HEK293 (cell line): Measurements from ENCODE around the gene PPP1R12C.

Experiments used
- GLIS1 ChIP-seq: fragments of 450-650 bp; formaldehyde crosslinking; IDR thresholded peaks from 2 replicates; pipeline ENCODE4 v1.5.1; 2016; ENCODE audit warnings: missing biosample characterization, missing genetic modification characterization
- KLF16 ChIP-seq: fragments of 450-650 bp; formaldehyde crosslinking; IDR thresholded peaks from 2 replicates; pipeline ENCODE4 v1.5.1; 2017; ENCODE audit warnings: missing biosample characterization, missing genetic modification characterization
- PRDM1 ChIP-seq: fragments of 450-650 bp; formaldehyde crosslinking; IDR thresholded peaks from 2 replicates; pipeline ENCODE4; 2016; ENCODE audit warnings: missing biosample characterization, missing genetic modification characterization
- SETDB1 ChIP-seq: IDR thresholded peaks from one replicate; pipeline ENCODE4 v1.6.1; 2017; ENCODE audit warnings: mild to moderate bottlenecking, low read length, moderate library complexity, mixed read lengths; ENCODE audit not compliant: insufficient read length
- SP2 ChIP-seq: fragments of 450-650 bp; formaldehyde crosslinking; IDR thresholded peaks from 2 replicates; pipeline ENCODE4 v1.5.1; 2016; ENCODE audit warnings: missing biosample characterization, missing genetic modification characterization
- SP3 ChIP-seq: fragments of 450-650 bp; formaldehyde crosslinking; IDR thresholded peaks from 2 replicates; pipeline ENCODE4 v1.5.1; 2016; ENCODE audit warnings: missing biosample characterization, missing genetic modification characterization
- TCF7L2 ChIP-seq: IDR thresholded peaks from 2 replicates; pipeline ENCODE4 v1.6.1; 2011; ENCODE audit warnings: low read depth, mild to moderate bottlenecking, inconsistent platforms, low read length, moderate library complexity, borderline replicate concordance
- TSHZ1 ChIP-seq: fragments of 450-650 bp; formaldehyde crosslinking; IDR thresholded peaks from 2 replicates; pipeline ENCODE4 v1.5.1; 2016; ENCODE audit warnings: missing biosample characterization, missing genetic modification characterization, borderline replicate concordance
- ZBTB1 ChIP-seq: fragments of 450-650 bp; formaldehyde crosslinking; IDR thresholded peaks from 2 replicates; pipeline ENCODE4 v1.5.1; 2016; ENCODE audit warnings: missing biosample characterization, missing genetic modification characterization
- ZBTB11 ChIP-seq: fragments of 450-650 bp; formaldehyde crosslinking; conservative IDR thresholded peaks from 2 replicates; pipeline ENCODE4 v1.5.1; 2016; ENCODE audit warnings: low read depth, missing biosample characterization, missing genetic modification characterization
- ZBTB17 ChIP-seq: fragments of 450-650 bp; formaldehyde crosslinking; IDR thresholded peaks from 2 replicates; pipeline ENCODE4 v1.5.1; 2016; ENCODE audit warnings: missing biosample characterization, missing genetic modification characterization
- ZBTB21 ChIP-seq: fragments of 450-650 bp; formaldehyde crosslinking; IDR thresholded peaks from 2 replicates; pipeline ENCODE4 v1.5.1; 2017; ENCODE audit warnings: missing biosample characterization, missing genetic modification characterization
- ZBTB48 ChIP-seq: fragments of 450-650 bp; formaldehyde crosslinking; IDR thresholded peaks from 2 replicates; pipeline ENCODE4 v1.5.1; 2016; ENCODE audit warnings: missing biosample characterization, missing genetic modification characterization
- ZNF2 ChIP-seq: fragments of 450-650 bp; formaldehyde crosslinking; IDR thresholded peaks from 2 replicates; pipeline ENCODE4 v1.5.1; 2016; ENCODE audit warnings: missing biosample characterization, missing genetic modification characterization
- ZNF221 ChIP-seq: fragments of 450-650 bp; formaldehyde crosslinking; IDR thresholded peaks from 2 replicates; pipeline ENCODE4 v1.5.1; 2017; ENCODE audit warnings: missing biosample characterization, missing genetic modification characterization, borderline replicate concordance
- ZNF248 ChIP-seq: fragments of 450-650 bp; formaldehyde crosslinking; IDR thresholded peaks from 2 replicates; pipeline ENCODE4 v1.5.1; 2017; ENCODE audit warnings: missing biosample characterization, missing genetic modification characterization
- ZNF335 ChIP-seq: fragments of 450-650 bp; formaldehyde crosslinking; conservative IDR thresholded peaks from 2 replicates; pipeline ENCODE4 v1.5.1; 2016; ENCODE audit warnings: missing biosample characterization, missing genetic modification characterization
- ZNF416 ChIP-seq: fragments of 450-650 bp; formaldehyde crosslinking; IDR thresholded peaks from 2 replicates; pipeline ENCODE4 v1.5.1; 2016; ENCODE audit warnings: missing biosample characterization, missing genetic modification characterization
- ZNF423 ChIP-seq: fragments of 450-650 bp; formaldehyde crosslinking; IDR thresholded peaks from 2 replicates; pipeline ENCODE4 v1.5.1; 2016; ENCODE audit warnings: missing biosample characterization, missing genetic modification characterization
- ZNF549 ChIP-seq: fragments of 450-650 bp; IDR thresholded peaks from 2 replicates; pipeline ENCODE4 v1.5.1; 2018; ENCODE audit warnings: missing biosample characterization, missing genetic modification characterization, mild to moderate bottlenecking, inconsistent platforms, moderate library complexity
- ZXDB ChIP-seq: fragments of 450-650 bp; formaldehyde crosslinking; IDR thresholded peaks from 2 replicates; pipeline ENCODE4 v1.5.1; 2016; ENCODE audit warnings: missing biosample characterization, missing genetic modification characterization
- TF ChIP-seq, protein P1 (sequence below): fragments of 450-650 bp; formaldehyde crosslinking; IDR thresholded peaks from 2 replicates; pipeline ENCODE4 v1.5.1; 2016; ENCODE audit warnings: missing biosample characterization, missing genetic modification characterization
- TF ChIP-seq, protein P2 (sequence below): fragments of 450-650 bp; formaldehyde crosslinking; IDR thresholded peaks from 2 replicates; pipeline ENCODE4 v1.5.1; 2016; ENCODE audit warnings: missing biosample characterization, missing genetic modification characterization
- TF ChIP-seq, protein P3 (sequence below): fragments of 450-650 bp; formaldehyde crosslinking; IDR thresholded peaks from 2 replicates; pipeline ENCODE4 v1.5.1; 2016; ENCODE audit warnings: missing biosample characterization, missing genetic modification characterization

Gene PPP1R12C

GRCh38 chr19:55152017-55152416 is 34.6 kb upstream of the PPP1R12C start (continued):
- TF ChIP-seq, protein P1, sequence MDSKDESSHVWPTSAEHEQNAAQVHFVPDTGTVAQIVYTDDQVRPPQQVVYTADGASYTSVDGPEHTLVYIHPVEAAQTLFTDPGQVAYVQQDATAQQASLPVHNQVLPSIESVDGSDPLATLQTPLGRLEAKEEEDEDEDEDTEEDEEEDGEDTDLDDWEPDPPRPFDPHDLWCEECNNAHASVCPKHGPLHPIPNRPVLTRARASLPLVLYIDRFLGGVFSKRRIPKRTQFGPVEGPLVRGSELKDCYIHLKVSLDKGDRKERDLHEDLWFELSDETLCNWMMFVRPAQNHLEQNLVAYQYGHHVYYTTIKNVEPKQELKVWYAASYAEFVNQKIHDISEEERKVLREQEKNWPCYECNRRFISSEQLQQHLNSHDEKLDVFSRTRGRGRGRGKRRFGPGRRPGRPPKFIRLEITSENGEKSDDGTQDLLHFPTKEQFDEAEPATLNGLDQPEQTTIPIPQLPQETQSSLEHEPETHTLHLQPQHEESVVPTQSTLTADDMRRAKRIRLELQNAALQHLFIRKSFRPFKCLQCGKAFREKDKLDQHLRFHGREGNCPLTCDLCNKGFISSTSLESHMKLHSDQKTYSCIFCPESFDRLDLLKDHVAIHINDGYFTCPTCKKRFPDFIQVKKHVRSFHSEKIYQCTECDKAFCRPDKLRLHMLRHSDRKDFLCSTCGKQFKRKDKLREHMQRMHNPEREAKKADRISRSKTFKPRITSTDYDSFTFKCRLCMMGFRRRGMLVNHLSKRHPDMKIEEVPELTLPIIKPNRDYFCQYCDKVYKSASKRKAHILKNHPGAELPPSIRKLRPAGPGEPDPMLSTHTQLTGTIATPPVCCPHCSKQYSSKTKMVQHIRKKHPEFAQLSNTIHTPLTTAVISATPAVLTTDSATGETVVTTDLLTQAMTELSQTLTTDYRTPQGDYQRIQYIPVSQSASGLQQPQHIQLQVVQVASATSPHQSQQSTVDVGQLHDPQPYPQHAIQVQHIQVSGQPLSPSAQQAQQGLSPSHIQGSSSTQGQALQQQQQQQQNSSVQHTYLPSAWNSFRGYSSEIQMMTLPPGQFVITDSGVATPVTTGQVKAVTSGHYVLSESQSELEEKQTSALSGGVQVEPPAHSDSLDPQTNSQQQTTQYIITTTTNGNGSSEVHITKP (tag by site-specific recombination): peak; percentile 60
- TF ChIP-seq SETDB1 (peak; percentile 59), GLIS1 (tag by site-specific recombination) (no peak), ZNF2 (tag by site-specific recombination) (no peak), SP2 (tag by site-specific recombination) (peak; percentile 77), ZNF423 (tag by site-specific recombination) (no peak), ZNF416 (tag by site-specific recombination) (no peak), PRDM1 (tag by site-specific recombination) (0 out of 2 replicates have a peak, but pooled peaks have one; percentile 25), ZNF221 (tag by site-specific recombination) (no peak), ZXDB (0 out of 2 replicates have a peak, but pooled peaks have one; percentile 50), ZBTB48 (tag by site-specific recombination) (no peak), TCF7L2 (no peak), ZNF248 (tag by site-specific recombination) (0 out of 2 replicates have a peak, but pooled peaks have one; percentile 57), ZBTB21 (tag by site-specific recombination) (peak; percentile 62; the same call in 1 of the 2 replicates), TSHZ1 (tag by site-specific recombination) (no peak), ZNF549 (tag by site-specific recombination) (no peak), KLF16 (tag by site-specific recombination) (0 out of 2 replicates have a peak, but pooled peaks have one; percentile 38), ZBTB17 (no peak), ZBTB1 (tag by site-specific recombination) (no peak), SP3 (tag by site-specific recombination) (peak; percentile 54), ZNF335 (tag by site-specific recombination) (peak; percentile 54), ZBTB11 (peak; percentile 98)
- TF ChIP-seq, protein P2, sequence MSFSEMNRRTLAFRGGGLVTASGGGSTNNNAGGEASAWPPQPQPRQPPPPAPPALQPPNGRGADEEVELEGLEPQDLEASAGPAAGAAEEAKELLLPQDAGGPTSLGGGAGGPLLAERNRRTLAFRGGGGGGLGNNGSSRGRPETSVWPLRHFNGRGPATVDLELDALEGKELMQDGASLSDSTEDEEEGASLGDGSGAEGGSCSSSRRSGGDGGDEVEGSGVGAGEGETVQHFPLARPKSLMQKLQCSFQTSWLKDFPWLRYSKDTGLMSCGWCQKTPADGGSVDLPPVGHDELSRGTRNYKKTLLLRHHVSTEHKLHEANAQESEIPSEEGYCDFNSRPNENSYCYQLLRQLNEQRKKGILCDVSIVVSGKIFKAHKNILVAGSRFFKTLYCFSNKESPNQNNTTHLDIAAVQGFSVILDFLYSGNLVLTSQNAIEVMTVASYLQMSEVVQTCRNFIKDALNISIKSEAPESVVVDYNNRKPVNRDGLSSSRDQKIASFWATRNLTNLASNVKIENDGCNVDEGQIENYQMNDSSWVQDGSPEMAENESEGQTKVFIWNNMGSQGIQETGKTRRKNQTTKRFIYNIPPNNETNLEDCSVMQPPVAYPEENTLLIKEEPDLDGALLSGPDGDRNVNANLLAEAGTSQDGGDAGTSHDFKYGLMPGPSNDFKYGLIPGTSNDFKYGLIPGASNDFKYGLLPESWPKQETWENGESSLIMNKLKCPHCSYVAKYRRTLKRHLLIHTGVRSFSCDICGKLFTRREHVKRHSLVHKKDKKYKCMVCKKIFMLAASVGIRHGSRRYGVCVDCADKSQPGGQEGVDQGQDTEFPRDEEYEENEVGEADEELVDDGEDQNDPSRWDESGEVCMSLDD: peak; percentile 64; the same call in 1 of the 2 replicates
- TF ChIP-seq, protein P3, sequence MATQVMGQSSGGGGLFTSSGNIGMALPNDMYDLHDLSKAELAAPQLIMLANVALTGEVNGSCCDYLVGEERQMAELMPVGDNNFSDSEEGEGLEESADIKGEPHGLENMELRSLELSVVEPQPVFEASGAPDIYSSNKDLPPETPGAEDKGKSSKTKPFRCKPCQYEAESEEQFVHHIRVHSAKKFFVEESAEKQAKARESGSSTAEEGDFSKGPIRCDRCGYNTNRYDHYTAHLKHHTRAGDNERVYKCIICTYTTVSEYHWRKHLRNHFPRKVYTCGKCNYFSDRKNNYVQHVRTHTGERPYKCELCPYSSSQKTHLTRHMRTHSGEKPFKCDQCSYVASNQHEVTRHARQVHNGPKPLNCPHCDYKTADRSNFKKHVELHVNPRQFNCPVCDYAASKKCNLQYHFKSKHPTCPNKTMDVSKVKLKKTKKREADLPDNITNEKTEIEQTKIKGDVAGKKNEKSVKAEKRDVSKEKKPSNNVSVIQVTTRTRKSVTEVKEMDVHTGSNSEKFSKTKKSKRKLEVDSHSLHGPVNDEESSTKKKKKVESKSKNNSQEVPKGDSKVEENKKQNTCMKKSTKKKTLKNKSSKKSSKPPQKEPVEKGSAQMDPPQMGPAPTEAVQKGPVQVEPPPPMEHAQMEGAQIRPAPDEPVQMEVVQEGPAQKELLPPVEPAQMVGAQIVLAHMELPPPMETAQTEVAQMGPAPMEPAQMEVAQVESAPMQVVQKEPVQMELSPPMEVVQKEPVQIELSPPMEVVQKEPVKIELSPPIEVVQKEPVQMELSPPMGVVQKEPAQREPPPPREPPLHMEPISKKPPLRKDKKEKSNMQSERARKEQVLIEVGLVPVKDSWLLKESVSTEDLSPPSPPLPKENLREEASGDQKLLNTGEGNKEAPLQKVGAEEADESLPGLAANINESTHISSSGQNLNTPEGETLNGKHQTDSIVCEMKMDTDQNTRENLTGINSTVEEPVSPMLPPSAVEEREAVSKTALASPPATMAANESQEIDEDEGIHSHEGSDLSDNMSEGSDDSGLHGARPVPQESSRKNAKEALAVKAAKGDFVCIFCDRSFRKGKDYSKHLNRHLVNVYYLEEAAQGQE (tag by site-specific recombination): peak; percentile 34; the same call in 1 of the 2 replicates
